ENCODE data around the gene PRDM1. TPM values are rescaled to one million over a fixed set of nuclear protein-coding genes. Genes with fewer than 3 reads are reported as not detected.

PRDM1 gene
- total RNA-seq, 1 donor from 2014 or later, result 10.5 TPM

DNA sequence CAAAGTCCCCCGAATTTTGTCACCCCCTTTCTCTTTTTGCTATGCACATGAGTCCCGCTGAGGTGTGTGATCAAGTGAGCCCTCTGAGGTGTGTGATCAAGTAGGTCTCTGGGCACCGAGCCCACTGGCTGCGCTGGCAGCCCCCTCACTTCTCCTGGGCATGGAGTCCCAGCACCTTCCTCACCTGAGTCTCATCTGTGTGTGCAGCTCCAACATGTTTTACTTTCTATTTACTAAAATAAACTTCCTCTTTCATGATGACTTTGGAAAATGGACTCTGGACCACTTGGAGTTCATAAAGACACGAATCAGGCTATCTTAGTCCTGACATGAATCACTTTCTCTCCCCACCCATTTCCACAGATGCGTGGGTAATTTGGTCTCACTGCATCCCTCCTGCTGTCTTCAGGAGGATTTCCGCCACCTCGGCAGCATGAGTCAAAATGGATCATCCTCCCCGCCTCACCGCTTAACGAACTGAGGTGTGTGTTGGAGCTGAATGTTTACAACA lies 39.8 kb downstream of the PRDM1 start:
- Histone ChIP-seq H3K27me3 (ENCODE audit: insufficient read depth, low read length) (no peaks in the 10 kb centered on the region), H3K4me2 (ENCODE audit: low read length) (peak overlapping the region; percentile 30), H4K20me1 (ENCODE audit: insufficient read depth, low read length) (no peaks in the 10 kb centered on the region), H3K79me2 (ENCODE audit: insufficient read depth, low read length) (no peaks in the 10 kb centered on the region), H3K9me3 (ENCODE audit: insufficient read depth, low read depth, low read length) (no peaks in the 10 kb centered on the region), H3K27ac (ENCODE audit: low read depth, low read length) (no peak overlapping the region), H2AFZ (ENCODE audit: low read depth, low read length) (peak overlapping the region; percentile 28), H3K4me1 (ENCODE audit: insufficient read depth, low read length) (peaks cover 16% of the 10 kb centered on the region), H3K36me3 (ENCODE audit: insufficient read depth, low read length) (no peaks in the 10 kb centered on the region), H3K9ac (ENCODE audit: low read length) (no peak overlapping the region), H3K4me3 (ENCODE audit: insufficient read depth, low read depth, low read length) (no peak overlapping the region)
- Mint-ChIP-seq H3K9me3 (ENCODE audit: unreplicated experiment) (no peaks in the 10 kb centered on the region), H3K27ac (ENCODE audit: unreplicated experiment) (no peak overlapping the region), H3K36me3 (ENCODE audit: low read depth, unreplicated experiment) (no peaks in the 10 kb centered on the region), H3K4me3 (ENCODE audit: unreplicated experiment) (no peak overlapping the region), H3K27me3 (ENCODE audit: low read depth, unreplicated experiment) (no peaks in the 10 kb centered on the region), H3K4me1 (ENCODE audit: low read depth, unreplicated experiment) (peaks cover 13% of the 10 kb centered on the region)
- FAIRE-seq (no peak), DNase-seq (ENCODE audit: low read depth) (no peak)
- no peak for TF ChIP-seq CTCF (IDR thresholded peaks at IDR 0.05; ENCODE audit: insufficient read depth, low read depth, low read length)
- TF ChIP-seq EZH2 (IDR thresholded peaks at IDR 0.05; ENCODE audit: insufficient read depth, low read length), result no peak

GRCh38 chr6:106126482-106126881 lies 40.3 kb downstream of the PRDM1 start:
- H3K9ac ChIP-seq (ENCODE audit: low read length), result no peak overlapping the region
- no peak overlapping the region for H3K4me3 Mint-ChIP-seq (ENCODE audit: unreplicated experiment)
- no peaks in the 10 kb centered on the region for H3K36me3 ChIP-seq (ENCODE audit: insufficient read depth, low read length)
- H3K4me3 ChIP-seq (ENCODE audit: insufficient read depth, low read depth, low read length), result no peak overlapping the region
- no peaks in the 10 kb centered on the region for H3K9me3 ChIP-seq (ENCODE audit: insufficient read depth, low read depth, low read length)
- H3K79me2 ChIP-seq (ENCODE audit: insufficient read depth, low read length), result no peaks in the 10 kb centered on the region
- H3K4me2 ChIP-seq (ENCODE audit: low read length), result peak overlapping the region; percentile 30
- H4K20me1 ChIP-seq (ENCODE audit: insufficient read depth, low read length), result no peaks in the 10 kb centered on the region
- no peaks in the 10 kb centered on the region for H3K36me3 Mint-ChIP-seq (ENCODE audit: low read depth, unreplicated experiment)
- no peak for FAIRE-seq
- H3K27ac Mint-ChIP-seq (ENCODE audit: unreplicated experiment), result no peak overlapping the region
- no peaks in the 10 kb centered on the region for H3K27me3 Mint-ChIP-seq (ENCODE audit: low read depth, unreplicated experiment)
- H3K9me3 Mint-ChIP-seq (ENCODE audit: unreplicated experiment), result no peaks in the 10 kb centered on the region
- TF ChIP-seq CTCF (IDR thresholded peaks at IDR 0.05; ENCODE audit: insufficient read depth, low read depth, low read length), result no peak
- no peak for TF ChIP-seq EZH2 (IDR thresholded peaks at IDR 0.05; ENCODE audit: insufficient read depth, low read length)
- no peak overlapping the region for H3K27ac ChIP-seq (ENCODE audit: low read depth, low read length)
- H3K4me1 ChIP-seq (ENCODE audit: insufficient read depth, low read length), result peaks cover 16% of the 10 kb centered on the region
- no peaks in the 10 kb centered on the region for H3K27me3 ChIP-seq (ENCODE audit: insufficient read depth, low read length)
- H2AFZ ChIP-seq (ENCODE audit: low read depth, low read length), result peak overlapping the region; percentile 28
- H3K4me1 Mint-ChIP-seq (ENCODE audit: low read depth, unreplicated experiment), result peaks cover 13% of the 10 kb centered on the region
- DNase-seq (ENCODE audit: low read depth), result no peak

DNA sequence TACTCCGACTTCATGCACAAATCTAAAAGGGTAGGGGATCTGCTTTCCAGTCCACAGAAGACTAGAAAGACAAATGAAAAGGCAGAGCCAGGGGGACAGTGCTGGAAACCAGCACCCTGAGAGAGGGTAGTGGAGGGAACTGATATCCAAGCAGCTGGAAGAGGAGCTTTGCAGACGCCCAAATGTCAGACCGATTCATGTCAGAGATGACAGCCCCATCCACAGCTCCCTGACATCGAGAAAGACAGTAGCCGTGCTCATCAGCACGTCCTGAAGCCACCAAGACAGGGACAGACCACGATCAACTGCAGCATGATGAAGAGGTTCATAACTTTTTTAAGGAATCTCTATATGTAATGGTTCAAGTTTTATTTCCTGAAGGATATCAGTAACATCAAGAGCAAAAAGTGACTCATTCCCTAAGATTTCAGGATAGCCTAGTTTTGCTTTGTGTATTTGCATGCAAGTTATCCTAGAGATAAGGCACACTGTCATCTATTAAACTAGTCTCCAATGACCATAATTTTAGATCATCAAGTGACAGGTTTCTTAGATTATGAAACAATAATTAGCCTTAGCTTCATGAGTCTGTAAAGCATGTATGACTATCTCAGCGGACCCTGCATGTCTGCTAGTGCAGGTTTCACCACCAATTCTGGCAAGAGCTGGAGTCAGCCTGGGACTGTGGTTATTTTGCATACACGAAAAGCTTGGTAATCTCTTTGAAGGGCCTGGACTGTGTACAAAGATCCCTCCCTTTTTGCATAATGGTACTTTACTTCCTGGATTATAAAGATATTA lies 43.0 kb downstream of the PRDM1 start:
- no peaks in the 10 kb centered on the region for H3K27me3 ChIP-seq (ENCODE audit: insufficient read depth, low read length)
- no peak overlapping the region for H3K27ac Mint-ChIP-seq (ENCODE audit: unreplicated experiment)
- TF ChIP-seq EZH2 (IDR thresholded peaks at IDR 0.05; ENCODE audit: insufficient read depth, low read length), result no peak
- TF ChIP-seq CTCF (IDR thresholded peaks at IDR 0.05; ENCODE audit: insufficient read depth, low read depth, low read length), result no peak
- H3K9ac ChIP-seq (ENCODE audit: low read length), result peak overlapping the region; percentile 20
- H3K4me2 ChIP-seq (ENCODE audit: low read length), result peak overlapping the region; percentile 67
- H3K4me3 ChIP-seq (ENCODE audit: insufficient read depth, low read depth, low read length), result no peak overlapping the region
- H3K79me2 ChIP-seq (ENCODE audit: insufficient read depth, low read length), result no peaks in the 10 kb centered on the region
- H3K36me3 Mint-ChIP-seq (ENCODE audit: low read depth, unreplicated experiment), result no peaks in the 10 kb centered on the region
- H3K9me3 Mint-ChIP-seq (ENCODE audit: unreplicated experiment), result peaks cover 1% of the 10 kb centered on the region
- no peaks in the 10 kb centered on the region for H3K9me3 ChIP-seq (ENCODE audit: insufficient read depth, low read depth, low read length)
- H3K4me1 ChIP-seq (ENCODE audit: insufficient read depth, low read length), result peaks cover 16% of the 10 kb centered on the region
- peak overlapping the region; percentile 49 for H3K27ac ChIP-seq (ENCODE audit: low read depth, low read length)
- H3K4me3 Mint-ChIP-seq (ENCODE audit: unreplicated experiment), result no peak overlapping the region
- DNase-seq (ENCODE audit: low read depth) (peak; percentile 95), FAIRE-seq (peak; percentile 71)
- no peak overlapping the region for H2AFZ ChIP-seq (ENCODE audit: low read depth, low read length)
- H3K36me3 ChIP-seq (ENCODE audit: insufficient read depth, low read length), result no peaks in the 10 kb centered on the region
- no peaks in the 10 kb centered on the region for H4K20me1 ChIP-seq (ENCODE audit: insufficient read depth, low read length)
- H3K27me3 Mint-ChIP-seq (ENCODE audit: low read depth, unreplicated experiment), result no peaks in the 10 kb centered on the region
- peaks cover 13% of the 10 kb centered on the region for H3K4me1 Mint-ChIP-seq (ENCODE audit: low read depth, unreplicated experiment)
